Measurements from ENCODE around the gene UBR3.

Gene UBR3, protein sequence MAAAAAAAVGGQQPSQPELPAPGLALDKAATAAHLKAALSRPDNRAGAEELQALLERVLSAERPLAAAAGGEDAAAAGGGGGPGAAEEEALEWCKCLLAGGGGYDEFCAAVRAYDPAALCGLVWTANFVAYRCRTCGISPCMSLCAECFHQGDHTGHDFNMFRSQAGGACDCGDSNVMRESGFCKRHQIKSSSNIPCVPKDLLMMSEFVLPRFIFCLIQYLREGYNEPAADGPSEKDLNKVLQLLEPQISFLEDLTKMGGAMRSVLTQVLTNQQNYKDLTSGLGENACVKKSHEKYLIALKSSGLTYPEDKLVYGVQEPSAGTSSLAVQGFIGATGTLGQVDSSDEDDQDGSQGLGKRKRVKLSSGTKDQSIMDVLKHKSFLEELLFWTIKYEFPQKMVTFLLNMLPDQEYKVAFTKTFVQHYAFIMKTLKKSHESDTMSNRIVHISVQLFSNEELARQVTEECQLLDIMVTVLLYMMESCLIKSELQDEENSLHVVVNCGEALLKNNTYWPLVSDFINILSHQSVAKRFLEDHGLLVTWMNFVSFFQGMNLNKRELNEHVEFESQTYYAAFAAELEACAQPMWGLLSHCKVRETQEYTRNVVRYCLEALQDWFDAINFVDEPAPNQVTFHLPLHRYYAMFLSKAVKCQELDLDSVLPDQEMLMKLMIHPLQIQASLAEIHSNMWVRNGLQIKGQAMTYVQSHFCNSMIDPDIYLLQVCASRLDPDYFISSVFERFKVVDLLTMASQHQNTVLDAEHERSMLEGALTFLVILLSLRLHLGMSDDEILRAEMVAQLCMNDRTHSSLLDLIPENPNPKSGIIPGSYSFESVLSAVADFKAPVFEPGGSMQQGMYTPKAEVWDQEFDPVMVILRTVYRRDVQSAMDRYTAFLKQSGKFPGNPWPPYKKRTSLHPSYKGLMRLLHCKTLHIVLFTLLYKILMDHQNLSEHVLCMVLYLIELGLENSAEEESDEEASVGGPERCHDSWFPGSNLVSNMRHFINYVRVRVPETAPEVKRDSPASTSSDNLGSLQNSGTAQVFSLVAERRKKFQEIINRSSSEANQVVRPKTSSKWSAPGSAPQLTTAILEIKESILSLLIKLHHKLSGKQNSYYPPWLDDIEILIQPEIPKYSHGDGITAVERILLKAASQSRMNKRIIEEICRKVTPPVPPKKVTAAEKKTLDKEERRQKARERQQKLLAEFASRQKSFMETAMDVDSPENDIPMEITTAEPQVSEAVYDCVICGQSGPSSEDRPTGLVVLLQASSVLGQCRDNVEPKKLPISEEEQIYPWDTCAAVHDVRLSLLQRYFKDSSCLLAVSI (N-terminal part only)

DNA sequence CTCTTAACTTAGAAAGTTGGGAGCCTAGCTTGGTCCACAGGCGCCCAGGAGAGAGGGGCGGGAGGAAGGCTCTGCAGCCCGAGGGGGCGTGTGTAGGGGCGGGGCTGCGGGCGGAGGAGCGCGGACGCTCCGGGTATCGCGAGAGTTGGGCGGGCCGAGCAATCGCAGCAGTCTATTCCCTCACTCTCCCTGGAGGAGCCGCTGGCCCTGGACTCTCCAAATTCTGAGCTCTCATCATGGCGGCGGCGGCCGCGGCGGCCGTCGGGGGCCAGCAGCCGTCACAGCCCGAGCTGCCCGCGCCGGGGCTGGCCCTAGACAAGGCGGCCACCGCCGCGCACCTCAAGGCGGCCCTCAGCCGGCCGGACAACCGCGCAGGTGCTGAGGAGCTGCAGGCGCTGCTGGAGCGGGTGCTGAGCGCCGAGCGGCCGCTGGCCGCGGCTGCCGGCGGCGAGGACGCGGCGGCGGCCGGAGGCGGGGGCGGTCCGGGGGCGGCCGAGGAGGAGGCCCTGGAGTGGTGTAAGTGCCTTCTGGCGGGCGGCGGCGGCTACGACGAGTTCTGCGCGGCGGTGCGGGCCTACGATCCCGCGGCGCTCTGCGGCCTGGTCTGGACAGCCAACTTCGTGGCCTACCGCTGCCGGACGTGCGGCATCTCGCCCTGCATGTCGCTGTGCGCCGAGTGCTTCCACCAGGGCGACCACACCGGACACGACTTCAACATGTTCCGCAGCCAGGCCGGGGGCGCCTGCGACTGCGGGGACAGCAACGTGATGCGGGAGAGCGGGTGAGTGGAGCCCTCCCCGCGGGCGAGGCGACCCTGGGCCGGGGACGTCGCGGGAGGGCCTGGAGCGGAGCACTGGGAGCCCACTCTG lies at the start of gene UBR3:
Gene UBR3, plus strand, starts transcription at position 183 of the 869 bp plus-strand sequence. Its CDS starts 54 bp downstream, at position 237.
- no peaks in the 10 kb centered on the region for H3K4me1 ChIP-seq (ENCODE audit: insufficient read depth, insufficient read length)
- H3K36me3 ChIP-seq (ENCODE audit: insufficient read depth, insufficient read length, low read length) = peaks cover 10% of the 10 kb centered on the region
- H3K4me3 ChIP-seq (ENCODE audit: insufficient read length, low read depth) = peak within 1 kb of the TSS; percentile 94
- H3K27me3 ChIP-seq (ENCODE audit: insufficient read depth, insufficient read length) = no peaks in the 10 kb centered on the region
- peak within 1 kb of the TSS; percentile 94 for H3K9ac ChIP-seq (ENCODE audit: insufficient read length, low read depth)
- no peaks in the 10 kb centered on the region for H3K9me3 ChIP-seq (ENCODE audit: insufficient read depth, low read length)
- TF ChIP-seq ZNF274 (IDR thresholded peaks at IDR 0.05; ENCODE audit: low read depth, low read length) = no peak
- TF ChIP-seq YY1 (IDR thresholded peaks at IDR 0.05; ENCODE audit: insufficient read depth, insufficient read length) = peak; percentile 55
- no peak for TF ChIP-seq SUZ12 (IDR thresholded peaks at IDR 0.05; ENCODE audit: extremely low read depth, insufficient read depth, insufficient read length)
- peak; percentile 90 for DNase-seq (ENCODE audit: low read depth, low spot score)

DNA sequence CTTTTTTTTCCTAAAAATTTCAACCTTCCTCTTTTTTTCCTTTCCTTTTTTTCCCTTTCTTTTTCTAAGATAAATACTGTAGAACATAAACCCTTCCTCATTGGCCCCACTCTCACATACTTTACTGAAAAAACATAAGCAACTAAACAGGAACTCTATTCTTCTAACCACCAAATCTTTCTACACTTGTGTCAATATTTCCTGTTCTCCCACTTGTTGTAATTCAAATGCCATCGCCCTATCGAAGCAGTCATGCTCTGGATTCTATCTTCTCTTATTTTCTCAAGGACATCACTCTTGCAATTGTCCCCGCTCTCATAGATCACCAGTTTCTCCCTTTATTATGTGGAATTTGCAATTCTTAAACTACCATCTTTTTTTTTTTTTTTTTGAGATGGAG lies 48.8 kb upstream of the UBR3 start:
- no peak for DNase-seq (ENCODE audit: low read depth, low spot score)
- TF ChIP-seq SUZ12 (IDR thresholded peaks at IDR 0.05; ENCODE audit: extremely low read depth, insufficient read depth, insufficient read length) (no peak), YY1 (IDR thresholded peaks at IDR 0.05; ENCODE audit: insufficient read depth, insufficient read length) (no peak), ZNF274 (IDR thresholded peaks at IDR 0.05; ENCODE audit: low read depth, low read length) (no peak)
- Histone ChIP-seq H3K27me3 (ENCODE audit: insufficient read depth, insufficient read length) (no peaks in the 10 kb centered on the region), H3K4me3 (ENCODE audit: insufficient read length, low read depth) (no peak overlapping the region), H3K4me1 (ENCODE audit: insufficient read depth, insufficient read length) (no peaks in the 10 kb centered on the region), H3K9me3 (ENCODE audit: insufficient read depth, low read length) (no peaks in the 10 kb centered on the region), H3K9ac (ENCODE audit: insufficient read length, low read depth) (no peak overlapping the region), H3K36me3 (ENCODE audit: insufficient read depth, insufficient read length, low read length) (no peaks in the 10 kb centered on the region)

DNA sequence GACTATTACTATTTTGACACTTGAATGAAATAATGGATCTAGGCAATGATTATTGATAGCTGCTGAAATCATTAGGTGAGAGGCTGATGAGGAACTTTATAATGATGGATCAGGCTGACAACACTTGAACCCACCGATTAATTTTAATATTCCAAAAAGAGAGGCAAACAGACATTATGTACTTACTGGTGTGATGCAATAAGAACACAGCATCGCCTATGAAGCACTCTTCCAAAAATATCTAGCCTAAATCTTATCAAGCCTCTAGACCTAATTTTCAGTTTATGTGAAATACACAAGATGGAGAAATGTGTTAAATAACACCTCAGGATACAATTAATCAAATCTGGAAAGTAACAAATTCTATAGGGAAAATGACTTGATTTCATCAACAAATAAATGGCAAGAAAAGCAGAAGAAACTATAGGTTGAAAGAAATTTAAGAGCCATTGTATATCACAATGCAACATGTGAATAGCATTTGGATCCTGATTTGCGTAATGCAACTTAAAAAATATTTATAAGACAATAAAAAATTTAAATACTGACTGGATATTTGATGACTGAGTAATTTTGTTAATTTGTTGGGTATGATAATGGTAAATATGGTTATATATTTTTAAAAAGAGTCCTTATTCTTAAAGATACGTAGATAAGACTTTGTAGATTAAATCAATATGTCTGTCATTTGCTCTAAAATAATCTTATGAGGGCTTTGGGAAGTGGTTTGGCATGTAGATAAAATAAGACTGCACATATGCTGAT lies 45.8 kb upstream of the UBR3 start:
- no peaks in the 10 kb centered on the region for H3K36me3 ChIP-seq (ENCODE audit: insufficient read depth, insufficient read length, low read length)
- H3K9me3 ChIP-seq (ENCODE audit: insufficient read depth, low read length) = no peaks in the 10 kb centered on the region
- H3K4me3 ChIP-seq (ENCODE audit: insufficient read length, low read depth) = no peak overlapping the region
- H3K9ac ChIP-seq (ENCODE audit: insufficient read length, low read depth) = no peak overlapping the region
- no peaks in the 10 kb centered on the region for H3K4me1 ChIP-seq (ENCODE audit: insufficient read depth, insufficient read length)
- no peak for DNase-seq (ENCODE audit: low read depth, low spot score)
- H3K27me3 ChIP-seq (ENCODE audit: insufficient read depth, insufficient read length) = no peaks in the 10 kb centered on the region
- TF ChIP-seq ZNF274 (IDR thresholded peaks at IDR 0.05; ENCODE audit: low read depth, low read length) (no peak), SUZ12 (IDR thresholded peaks at IDR 0.05; ENCODE audit: extremely low read depth, insufficient read depth, insufficient read length) (no peak), YY1 (IDR thresholded peaks at IDR 0.05; ENCODE audit: insufficient read depth, insufficient read length) (no peak)

DNA sequence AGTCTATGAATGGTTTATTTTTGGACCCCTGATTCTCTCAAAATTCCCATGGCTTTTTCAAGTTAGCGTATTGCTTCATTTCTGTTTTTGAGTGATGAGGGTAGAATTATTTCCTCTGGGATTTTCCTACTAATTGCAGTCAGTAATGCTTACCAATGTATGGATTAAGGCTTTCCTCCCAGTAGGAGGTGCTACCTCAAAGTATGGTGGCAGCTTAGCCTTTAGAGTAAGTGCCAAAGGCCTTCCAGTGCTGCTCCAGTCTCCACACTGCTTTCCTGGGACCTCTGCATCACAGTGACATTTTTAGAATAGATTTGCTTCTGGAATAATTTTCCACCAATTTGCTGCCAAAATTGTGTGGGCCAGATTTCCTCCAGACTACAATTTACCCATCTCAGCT lies 44.7 kb upstream of the UBR3 start:
- Histone ChIP-seq H3K4me3 (ENCODE audit: insufficient read length, low read depth) (no peak overlapping the region), H3K4me1 (ENCODE audit: insufficient read depth, insufficient read length) (no peaks in the 10 kb centered on the region), H3K27me3 (ENCODE audit: insufficient read depth, insufficient read length) (no peaks in the 10 kb centered on the region), H3K9me3 (ENCODE audit: insufficient read depth, low read length) (no peaks in the 10 kb centered on the region), H3K9ac (ENCODE audit: insufficient read length, low read depth) (no peak overlapping the region), H3K36me3 (ENCODE audit: insufficient read depth, insufficient read length, low read length) (no peaks in the 10 kb centered on the region)
- no peak for DNase-seq (ENCODE audit: low read depth, low spot score)
- TF ChIP-seq SUZ12 (IDR thresholded peaks at IDR 0.05; ENCODE audit: extremely low read depth, insufficient read depth, insufficient read length) = no peak
- no peak for TF ChIP-seq ZNF274 (IDR thresholded peaks at IDR 0.05; ENCODE audit: low read depth, low read length)
- TF ChIP-seq YY1 (IDR thresholded peaks at IDR 0.05; ENCODE audit: insufficient read depth, insufficient read length) = no peak

DNA sequence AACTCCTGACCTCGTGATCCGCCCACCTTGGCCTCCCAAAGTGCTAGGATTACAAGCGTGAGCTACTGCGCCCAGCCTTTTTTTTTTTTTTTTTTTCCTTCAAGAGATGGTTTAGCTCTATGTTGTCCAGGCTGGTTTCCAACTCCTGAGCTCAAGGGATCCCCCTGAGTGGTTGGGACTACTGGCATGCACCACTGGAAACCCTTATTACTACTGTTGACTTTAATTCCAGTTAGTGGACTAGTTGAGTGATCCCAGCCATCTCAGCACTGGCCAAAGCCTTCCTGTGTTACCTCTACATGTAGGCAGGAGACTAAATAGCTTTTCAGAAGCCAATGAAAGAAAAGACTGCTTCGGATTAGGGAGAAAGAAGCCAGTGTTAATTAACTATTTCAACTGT lies 36.7 kb upstream of the UBR3 start:
- Histone ChIP-seq H3K4me3 (ENCODE audit: insufficient read length, low read depth) (no peak overlapping the region), H3K36me3 (ENCODE audit: insufficient read depth, insufficient read length, low read length) (no peaks in the 10 kb centered on the region), H3K27me3 (ENCODE audit: insufficient read depth, insufficient read length) (no peaks in the 10 kb centered on the region), H3K9ac (ENCODE audit: insufficient read length, low read depth) (no peak overlapping the region), H3K9me3 (ENCODE audit: insufficient read depth, low read length) (no peaks in the 10 kb centered on the region), H3K4me1 (ENCODE audit: insufficient read depth, insufficient read length) (no peaks in the 10 kb centered on the region)
- DNase-seq (ENCODE audit: low read depth, low spot score) = no peak
- no peak for TF ChIP-seq ZNF274 (IDR thresholded peaks at IDR 0.05; ENCODE audit: low read depth, low read length)
- no peak for TF ChIP-seq SUZ12 (IDR thresholded peaks at IDR 0.05; ENCODE audit: extremely low read depth, insufficient read depth, insufficient read length)
- no peak for TF ChIP-seq YY1 (IDR thresholded peaks at IDR 0.05; ENCODE audit: insufficient read depth, insufficient read length)

Measured in NT2/D1 (cell line).